Neutrophil (primary cell): ENCODE measurements around the gene XPO6.

Experiments used
- H3K27ac ChIP-seq: fragments of 200-600 bp; sonication (generic); 2 replicates; pipeline ENCODE4 v1.5.1; 2016; ENCODE audit warnings: mild to moderate bottlenecking, moderate library complexity
- H3K27me3 ChIP-seq: fragments of 200-600 bp; sonication (generic); 2 replicates; pipeline ENCODE4 v1.6.0; 2016; ENCODE audit warnings: mild to moderate bottlenecking
- H3K36me3 ChIP-seq: fragments of 200-600 bp; sonication (generic); 2 replicates; pipeline ENCODE4 v1.5.1; 2017
- H3K4me1 ChIP-seq, 2 experiments: fragments of 200-600 bp in 1 of 2; sonication (generic) in 1 of 2; 1 replicate in 1 of 2; 2 replicates in 1 of 2; pipeline versions ENCODE4 v1.5.1 to v1.6.1; 2013 to 2016; ENCODE audit warnings: low read depth in 1 of 2, low read length in 1 of 2, mild to moderate bottlenecking in 1 of 2, moderate library complexity in 1 of 2; ENCODE audit not compliant: control insufficient read depth in 1 of 2, insufficient read depth in 1 of 2
- H3K4me3 ChIP-seq, 2 experiments: fragments of 200-600 bp in 1 of 2; sonication (generic) in 1 of 2; 1 replicate in 1 of 2; 2 replicates in 1 of 2; pipeline ENCODE4 v1.5.1; 2013 to 2016; ENCODE audit warnings: low read depth in 1 of 2, low read length in 1 of 2, mild to moderate bottlenecking in 1 of 2, moderate library complexity in 1 of 2
- H3K9me3 ChIP-seq: fragments of 200-600 bp; sonication (generic); 2 replicates; pipeline ENCODE4 v1.5.1; 2016
- TF ChIP-seq, protein P1 (sequence below): fragments of 200-600 bp; sonication (generic); IDR thresholded peaks from 2 replicates; pipeline ENCODE4 v1.5.1; 2016; ENCODE audit warnings: antibody characterized with exemption

The XPO6 gene

GRCh38 chr16:28211758-28212531, at the start of gene XPO6:
Gene XPO6, minus strand, starts transcription at chr16:28211965. Its CDS starts 597 bp downstream, at chr16:28211368.
- Histone ChIP-seq H3K27me3 (no peaks in the 10 kb centered on the region), H3K9me3 (no peaks in the 10 kb centered on the region), H3K4me1 (peaks cover 32 to 44% of the 10 kb centered on the region in 2 experiments), H3K36me3 (peaks cover 37% of the 10 kb centered on the region), H3K4me3 (peak within 1 kb of the TSS; percentile 95 to 96), H3K27ac (peak within 1 kb of the TSS; percentile 98)
- TF ChIP-seq, protein P1, sequence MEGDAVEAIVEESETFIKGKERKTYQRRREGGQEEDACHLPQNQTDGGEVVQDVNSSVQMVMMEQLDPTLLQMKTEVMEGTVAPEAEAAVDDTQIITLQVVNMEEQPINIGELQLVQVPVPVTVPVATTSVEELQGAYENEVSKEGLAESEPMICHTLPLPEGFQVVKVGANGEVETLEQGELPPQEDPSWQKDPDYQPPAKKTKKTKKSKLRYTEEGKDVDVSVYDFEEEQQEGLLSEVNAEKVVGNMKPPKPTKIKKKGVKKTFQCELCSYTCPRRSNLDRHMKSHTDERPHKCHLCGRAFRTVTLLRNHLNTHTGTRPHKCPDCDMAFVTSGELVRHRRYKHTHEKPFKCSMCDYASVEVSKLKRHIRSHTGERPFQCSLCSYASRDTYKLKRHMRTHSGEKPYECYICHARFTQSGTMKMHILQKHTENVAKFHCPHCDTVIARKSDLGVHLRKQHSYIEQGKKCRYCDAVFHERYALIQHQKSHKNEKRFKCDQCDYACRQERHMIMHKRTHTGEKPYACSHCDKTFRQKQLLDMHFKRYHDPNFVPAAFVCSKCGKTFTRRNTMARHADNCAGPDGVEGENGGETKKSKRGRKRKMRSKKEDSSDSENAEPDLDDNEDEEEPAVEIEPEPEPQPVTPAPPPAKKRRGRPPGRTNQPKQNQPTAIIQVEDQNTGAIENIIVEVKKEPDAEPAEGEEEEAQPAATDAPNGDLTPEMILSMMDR = peak; percentile 57

- Histone ChIP-seq H3K27me3 (peaks cover 41% of the 10 kb centered on the region), H3K27ac (no peak overlapping the region), H3K4me1 (peaks cover 0 to 6% of the 10 kb centered on the region in 2 experiments), H3K9me3 (no peaks in the 10 kb centered on the region), H3K4me3 (no peak overlapping the region), H3K36me3 (no peaks in the 10 kb centered on the region)
- TF ChIP-seq, protein P1 = no peak
These were observed 48.4 kb upstream of the XPO6 start for GRCh38 chr16:28260193-28260592.

- Histone ChIP-seq H3K4me1 (peaks cover 0 to 3% of the 10 kb centered on the region in 2 experiments), H3K27me3 (peaks cover 39% of the 10 kb centered on the region), H3K9me3 (no peaks in the 10 kb centered on the region), H3K36me3 (no peaks in the 10 kb centered on the region), H3K27ac (no peak overlapping the region), H3K4me3 (no peak overlapping the region)
- TF ChIP-seq, protein P1 = no peak
These were observed 48.0 kb upstream of the XPO6 start for GRCh38 chr16:28259781-28260150.

- Histone ChIP-seq H3K4me1 (no peaks in the 10 kb centered on the region), H3K27ac (no peak overlapping the region), H3K36me3 (no peaks in the 10 kb centered on the region), H3K9me3 (no peaks in the 10 kb centered on the region), H3K4me3 (no peak overlapping the region), H3K27me3 (peaks cover 39% of the 10 kb centered on the region)
- TF ChIP-seq, protein P1 = no peak
These were observed 47.5 kb upstream of the XPO6 start for GRCh38 chr16:28259091-28259780.

DNA sequence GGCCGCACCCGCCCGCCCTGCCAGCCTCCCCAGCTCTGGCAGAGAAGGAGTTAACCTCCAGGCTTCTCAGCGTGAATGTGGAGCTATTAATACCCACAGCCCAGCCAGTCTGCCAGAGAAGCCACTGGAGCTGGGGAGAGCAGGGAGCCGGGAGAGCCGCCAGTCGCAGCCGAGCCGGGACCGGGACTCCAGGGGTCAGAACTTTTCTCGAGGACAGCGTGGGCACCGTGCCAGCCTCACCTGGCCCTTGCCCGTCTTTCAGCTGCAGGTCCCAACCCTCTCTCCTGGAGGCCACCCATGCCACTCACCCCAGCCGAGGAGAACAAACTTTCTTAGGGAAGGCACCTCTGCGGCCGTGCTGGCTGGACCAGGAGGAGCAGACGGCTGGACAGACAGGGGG, 46.8 kb upstream of the XPO6 start:
- Histone ChIP-seq H3K9me3 (no peaks in the 10 kb centered on the region), H3K4me1 (no peaks in the 10 kb centered on the region), H3K27me3 (peaks cover 37% of the 10 kb centered on the region), H3K27ac (no peak overlapping the region), H3K4me3 (no peak overlapping the region), H3K36me3 (no peaks in the 10 kb centered on the region)
- TF ChIP-seq, protein P1 = no peak
